Pancreas (tissue), 10 donors: ENCODE measurements around the gene FAM161B. TPM values are rescaled to one million over a fixed set of nuclear protein-coding genes. Genes with fewer than 3 reads are reported as not detected.
A peak's percentile ranks its signal among the peaks of the same experiment; 100 is the strongest.

Experiments
- ATAC-seq, 4 donors: fragments of 200-7000 bp; cut with Tn5 transposase; one replicate each; pipeline versions ENCODE4 v1.8.0 to v1.9.1; 2020; ENCODE audit warnings: mild to moderate bottlenecking in 4 of 4, moderate library complexity in 4 of 4
- DNase-seq, 6 donors: peaks; one replicate each; pipeline ENCODE4 v3.0.0-alpha.2; 2020
- FAIRE-seq: peaks from 2 replicates; lab custom pipeline; 2012; peaks lifted over from hg19 to GRCh38; lab: Jason Lieb, UNC
- H3K27ac ChIP-seq, 4 donors: fragments of 200-600 bp; sonication (generic); 1 replicate in 3 of 4; 2 replicates in 1 of 4; pipeline versions ENCODE4 v1.5.0 to v1.8.0; 2020
- H3K27me3 ChIP-seq, 4 donors: fragments of 200-600 bp; one replicate each; pipeline ENCODE4 v1.8.0; 2021
- H3K36me3 ChIP-seq, 3 donors: fragments of 200-600 bp; sonication (generic) in 1 of 3; one replicate each; pipeline versions ENCODE4 v1.5.0 to v1.8.0; 2020 to 2021
- H3K4me1 ChIP-seq, 3 donors: fragments of 200-600 bp; one replicate each; pipeline ENCODE4 v1.8.0; 2021
- H3K4me3 ChIP-seq, 4 donors: fragments of 200-600 bp; sonication (generic) in 2 of 4; one replicate each; pipeline versions ENCODE4 v1.5.0 to v1.8.0; 2020 to 2021
- H3K9me3 ChIP-seq, 4 donors: fragments of 200-600 bp; one replicate each; pipeline ENCODE4 v1.8.0; 2021
- WGBS, 2 donors: extraction: QIAGEN DNeasy Blood & Tissue Kit; methylation state at CpG; one replicate each; pipeline ENCODE4 v1.1.7; 2013; 5-methylcytosine and 5-hydroxymethylcytosine counted together
- intact Hi-C, 3 donors: fragments of 100-400 bp; cut with DNase I; formaldehyde crosslinking; loops; one replicate each; pipeline versions ENCODE4 v1.11.1 to v1.14.2; 2022
- polyA plus RNA-seq, 2 donors: library from polyadenylated mRNA; stranded (reverse); fragments of 200-250 nt; gene quantifications; one replicate each; pipeline ENCODE4 v1.2.3, GENCODE V29; 2013
- total RNA-seq, 6 donors: library from RNA; stranded (reverse); fragmentation: NEBNext Ultra II Directional in 4 of 6; extraction: Animal tissue kit (Norgen Biotek cat#: 25700) in 4 of 6; gene quantifications; one replicate each; pipeline versions ENCODE4 v1.2.1 to v1.2.4, GENCODE V29; 2021 to 2023
- TF ChIP-seq, protein P1 (sequence below), 4 donors: fragments of 200-600 bp; sonication (generic) in 3 of 4; IDR thresholded peaks; one replicate each; pipeline versions ENCODE4 v1.5.0 to v1.8.0; 2021; ENCODE audit warnings: antibody characterized with exemption in 4 of 4
- donor health status: healthy with polysubstance abuse.
- donor health status: DM: no; HTN: no; CAD: no; lungs with moderate emphysema.
- donor health status: DM: no; HTN: no; CAD: no.
- donor health status: control.
- donor health status: control.
- donor health status: Bipolar disorder and iron deficiency.
- donor health status: DM: yes; HTN: yes; CAD: no.
- donor health status: DM: no; HTN: no; CAD: no.
- donor health status: DM: no; HTN: no; CAD: no.
- donor health status: DM: yes; HTN: yes; CAD: no.

FAM161B gene
- total and polyA plus RNA-seq, 8 donors: 0.97 to 2.0 (median 1.4) TPM

DNA sequence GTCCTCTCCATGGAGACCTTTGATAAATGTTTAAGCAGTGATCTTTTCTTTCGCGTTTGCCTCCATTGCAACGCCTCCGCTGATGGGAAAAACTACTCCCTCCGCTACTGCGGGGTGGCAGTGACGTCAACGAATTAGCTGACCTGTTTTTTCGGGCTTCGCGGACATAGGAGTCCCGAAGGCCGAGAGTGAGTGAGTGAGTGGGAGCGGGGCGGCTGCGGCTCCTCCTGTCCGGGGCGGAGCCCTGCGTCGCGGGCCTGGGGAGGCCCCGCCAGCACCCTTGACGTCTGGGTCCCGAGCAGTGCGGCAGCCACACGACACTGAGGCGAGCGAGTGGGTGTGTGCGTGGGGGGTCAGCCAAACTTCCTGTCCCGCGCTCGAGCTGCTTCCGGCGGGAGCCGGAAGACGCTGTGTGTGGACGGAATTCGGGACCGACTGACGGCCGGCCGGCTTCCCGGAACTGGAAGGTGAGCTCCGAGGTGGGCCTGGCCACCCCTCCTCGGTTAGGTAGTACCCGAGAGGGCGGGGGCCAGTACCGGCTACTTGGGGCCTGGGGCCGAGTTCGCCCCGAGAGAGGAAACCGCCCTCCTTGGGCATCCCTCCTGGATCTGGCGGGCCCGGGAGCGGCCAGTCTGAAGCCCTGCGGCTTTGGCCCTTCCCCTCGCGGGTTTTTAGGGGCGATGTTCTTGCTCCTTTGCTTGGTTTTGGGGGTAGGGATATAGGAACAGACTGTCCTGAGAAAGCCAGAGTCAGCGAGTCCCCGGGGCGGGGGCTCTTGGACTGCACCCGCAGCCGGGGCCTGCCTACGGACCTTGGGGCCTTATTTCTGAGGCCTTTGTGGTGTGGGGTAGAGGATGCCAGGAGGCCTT lies 63.2 kb downstream of the FAM161B start, which contains the start of gene ZNF410:
ZNF410 (plus strand) TSS at position 411 of the 869 bp plus-strand sequence. CDS start 5,317 bp downstream, outside the sequence.
- WGBS, 2 donors: 0% methylated on average over 55 to 65 of the region's 65 CpGs
- FAIRE-seq: peak; percentile 13
- ATAC-seq: peak; percentile 96 to 99 (median 97)

DNA sequence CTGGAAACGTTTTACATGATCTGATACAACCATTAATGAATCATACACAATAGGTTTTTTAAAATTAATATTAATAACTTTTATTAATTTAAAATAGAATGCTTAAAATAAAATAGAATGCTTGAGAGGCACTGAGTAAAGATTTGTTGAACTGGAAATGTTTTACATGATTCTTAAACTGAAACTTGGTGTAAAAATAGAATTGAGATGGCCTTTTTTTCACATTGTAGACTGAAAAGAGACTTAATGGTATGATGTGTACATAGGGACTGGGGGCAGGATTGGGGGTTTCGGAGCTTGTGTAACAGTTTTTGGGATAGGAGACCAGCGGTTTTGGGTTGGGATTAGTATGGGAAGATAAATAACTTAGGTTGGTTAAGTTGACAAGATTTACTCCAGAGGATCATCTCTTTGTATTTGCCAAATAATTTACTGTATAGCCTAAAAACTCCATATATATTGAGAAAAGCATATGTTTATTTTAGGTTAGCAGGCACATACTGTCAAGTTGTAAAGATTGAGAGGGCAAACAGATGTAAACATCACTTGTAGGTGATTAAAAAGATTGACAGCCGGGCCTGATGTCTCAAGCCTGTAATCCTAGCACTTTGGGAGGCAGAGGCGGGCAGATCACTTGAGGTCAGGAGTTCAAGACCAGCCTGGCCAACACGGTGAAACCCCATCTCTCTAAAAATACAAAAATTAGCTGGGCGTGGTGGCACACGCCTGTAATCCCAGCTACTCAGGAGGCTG lies 65.3 kb downstream of the FAM161B start:
- no peak overlapping the region for H3K27ac ChIP-seq
- WGBS, 2 donors: 81 to 88% methylated on average over 8 of the region's 8 CpGs

More for the DNA sequence above, 63.2 kb downstream of the FAM161B start, which contains the start of gene ZNF410:
- H3K27ac ChIP-seq: peak within 1 kb of the TSS; percentile 68 to 91 (median 86)
- H3K36me3 ChIP-seq: no peaks in the 10 kb centered on the region
- TF ChIP-seq, protein P1, sequence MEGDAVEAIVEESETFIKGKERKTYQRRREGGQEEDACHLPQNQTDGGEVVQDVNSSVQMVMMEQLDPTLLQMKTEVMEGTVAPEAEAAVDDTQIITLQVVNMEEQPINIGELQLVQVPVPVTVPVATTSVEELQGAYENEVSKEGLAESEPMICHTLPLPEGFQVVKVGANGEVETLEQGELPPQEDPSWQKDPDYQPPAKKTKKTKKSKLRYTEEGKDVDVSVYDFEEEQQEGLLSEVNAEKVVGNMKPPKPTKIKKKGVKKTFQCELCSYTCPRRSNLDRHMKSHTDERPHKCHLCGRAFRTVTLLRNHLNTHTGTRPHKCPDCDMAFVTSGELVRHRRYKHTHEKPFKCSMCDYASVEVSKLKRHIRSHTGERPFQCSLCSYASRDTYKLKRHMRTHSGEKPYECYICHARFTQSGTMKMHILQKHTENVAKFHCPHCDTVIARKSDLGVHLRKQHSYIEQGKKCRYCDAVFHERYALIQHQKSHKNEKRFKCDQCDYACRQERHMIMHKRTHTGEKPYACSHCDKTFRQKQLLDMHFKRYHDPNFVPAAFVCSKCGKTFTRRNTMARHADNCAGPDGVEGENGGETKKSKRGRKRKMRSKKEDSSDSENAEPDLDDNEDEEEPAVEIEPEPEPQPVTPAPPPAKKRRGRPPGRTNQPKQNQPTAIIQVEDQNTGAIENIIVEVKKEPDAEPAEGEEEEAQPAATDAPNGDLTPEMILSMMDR (IDR thresholded peaks at IDR 0.05): no peak
- DNase-seq: peak; percentile 90 to 96 (median 92)
- H3K4me1 ChIP-seq: peaks cover 3 to 19% (median 9%) of the 10 kb centered on the region in 3 donors
- H3K9me3 ChIP-seq: no peaks in the 10 kb centered on the region
- H3K27me3 ChIP-seq: no peaks in the 10 kb centered on the region
- intact Hi-C loops: no loop called here
- peak within 1 kb of the TSS; percentile 64 to 97 (median 86) for H3K4me3 ChIP-seq

More for the DNA sequence above, 65.3 kb downstream of the FAM161B start:
- Histone ChIP-seq H3K36me3 (no peaks in the 10 kb centered on the region), H3K27me3 (no peaks in the 10 kb centered on the region), H3K4me3 (no peak overlapping the region), H3K9me3 (no peaks in the 10 kb centered on the region), H3K4me1 (peaks cover 3 to 19% (median 9%) of the 10 kb centered on the region in 3 donors)
- intact Hi-C loops: no loop called here
- ATAC-seq: no peak
- no peak for DNase-seq
- TF ChIP-seq, protein P1 (IDR thresholded peaks at IDR 0.05): no peak
- FAIRE-seq: peak; percentile 9

Other genes with a start within 250 kb of the FAM161B start
- gene PNMA1, start 235.7 kb downstream of the FAM161B start, total RNA-seq: 10 to 100 TPM in 2 of 6 donors, 1 to 10 TPM in 4; 2.8 to 11.7 (median 6.5) TPM
- 10 to 100 TPM in 1 of 2 donors, 1 to 10 TPM in 1; 6.2 to 25.4 TPM for gene PNMA1, start 235.7 kb downstream of the FAM161B start, polyA plus RNA-seq
- gene PTGR2, start 98.3 kb downstream of the FAM161B start, total RNA-seq: 1 to 10 TPM; 3.8 to 6.9 (median 5.2) TPM
- gene PTGR2, start 98.3 kb downstream of the FAM161B start, polyA plus RNA-seq: 1 to 10 TPM; 3.5 to 7.2 TPM
- gene ZNF410, start 63.2 kb downstream of the FAM161B start, total RNA-seq: 10 to 100 TPM; 13.3 to 24.2 (median 15.8) TPM
- 10 to 100 TPM; 15.3 to 23.4 TPM for gene ZNF410, start 63.2 kb downstream of the FAM161B start, polyA plus RNA-seq
- 1 to 10 TPM; 5.1 to 8.1 (median 6.7) TPM for gene COQ6, start 208 bp upstream of the FAM161B start, total RNA-seq
- 10 to 100 TPM in 1 of 2 donors, 1 to 10 TPM in 1; 6.5 to 19.8 TPM for gene COQ6, start 208 bp upstream of the FAM161B start, polyA plus RNA-seq
- 1 to 10 TPM; 3.6 to 7.4 (median 5.6) TPM for gene ENTPD5, start 69.2 kb upstream of the FAM161B start, total RNA-seq
- 1 to 10 TPM; 2.7 to 3.1 TPM for gene ENTPD5, start 69.2 kb upstream of the FAM161B start, polyA plus RNA-seq
- 1 to 10 TPM; 1.0 to 2.3 (median 1.9) TPM for gene BBOF1, start 69.3 kb upstream of the FAM161B start, total RNA-seq
- gene BBOF1, start 69.3 kb upstream of the FAM161B start, polyA plus RNA-seq: 1 to 10 TPM; 2.5 to 4.6 TPM
- gene ALDH6A1, start 134.4 kb upstream of the FAM161B start, total RNA-seq: 10 to 100 TPM; 11.3 to 36.1 (median 19.4) TPM
- 1 to 10 TPM; 5.6 to 6.5 TPM for gene ALDH6A1, start 134.4 kb upstream of the FAM161B start, polyA plus RNA-seq
- 1 to 10 TPM; 1.6 to 4.3 (median 2.7) TPM for gene LIN52, start 134.9 kb upstream of the FAM161B start, total RNA-seq
- gene LIN52, start 134.9 kb upstream of the FAM161B start, polyA plus RNA-seq: 1 to 10 TPM; 3.8 to 4.6 TPM